NCI-H2029 (cell line): ENCODE measurements around the gene PTPN4.
A peak's percentile ranks its signal among the peaks of the same experiment; 100 is the strongest.
"Not testable (repeated sequence)": the region's sequence is repeated elsewhere in the genome, so short reads cannot be mapped to it uniquely, and the experiment has no call there.

Experiments used
- DNase-seq: peaks from one replicate; lab custom pipeline; 2025; lab: John Stamatoyannopoulos, UW

Gene PTPN4

GRCh38 chr2:119943058-119943457 lies 183.3 kb downstream of the PTPN4 start:
- DNase-seq = no peak

DNA sequence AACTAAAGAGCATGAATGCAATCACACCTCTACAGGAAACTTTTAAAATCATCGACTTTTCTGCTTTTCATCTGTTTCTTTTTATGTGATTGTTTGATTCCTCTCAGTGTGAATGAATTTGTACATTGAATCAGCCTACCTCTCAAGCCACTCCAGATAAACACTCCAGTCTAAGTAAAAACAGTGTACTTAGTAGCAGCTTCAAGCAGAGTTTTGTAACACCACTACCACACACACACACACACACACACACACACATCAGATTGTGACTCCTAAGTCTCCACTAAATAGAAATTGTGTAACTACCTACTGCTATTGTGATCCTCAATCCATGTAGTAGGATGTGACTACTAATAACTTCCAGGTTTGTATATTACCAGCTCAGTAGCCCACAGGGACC lies 187.8 kb downstream of the PTPN4 start:
- no peak for DNase-seq

DNA sequence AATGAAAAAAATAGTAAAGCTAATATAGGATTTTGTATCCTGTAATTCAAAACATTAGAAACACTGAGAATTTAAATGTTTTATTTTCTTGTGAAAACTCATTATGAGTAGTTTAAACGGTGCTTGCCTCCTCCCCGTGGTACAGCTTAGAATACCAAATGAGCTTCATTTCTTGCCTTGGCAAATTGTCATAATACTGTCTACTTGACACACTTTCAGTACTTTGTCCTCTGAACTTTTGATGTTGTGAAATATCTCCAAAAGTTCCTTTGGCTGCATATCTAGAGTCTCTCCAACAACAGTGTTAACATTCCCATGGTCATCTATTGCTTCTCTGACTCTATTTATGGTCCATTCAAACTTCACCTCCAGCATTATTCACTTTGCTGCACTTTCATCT lies 191.2 kb downstream of the PTPN4 start:
- no peak for DNase-seq

GRCh38 chr2:119958670-119959268 lies 199.0 kb downstream of the PTPN4 start:
- DNase-seq = no peak

GRCh38 chr2:119960821-119961220 lies 201.1 kb downstream of the PTPN4 start:
- DNase-seq = no peak

GRCh38 chr2:119981896-119982295 lies 222.2 kb downstream of the PTPN4 start:
- DNase-seq = no peak

- DNase-seq = no peak
These were observed 222.8 kb downstream of the PTPN4 start for GRCh38 chr2:119982506-119982905.

DNA sequence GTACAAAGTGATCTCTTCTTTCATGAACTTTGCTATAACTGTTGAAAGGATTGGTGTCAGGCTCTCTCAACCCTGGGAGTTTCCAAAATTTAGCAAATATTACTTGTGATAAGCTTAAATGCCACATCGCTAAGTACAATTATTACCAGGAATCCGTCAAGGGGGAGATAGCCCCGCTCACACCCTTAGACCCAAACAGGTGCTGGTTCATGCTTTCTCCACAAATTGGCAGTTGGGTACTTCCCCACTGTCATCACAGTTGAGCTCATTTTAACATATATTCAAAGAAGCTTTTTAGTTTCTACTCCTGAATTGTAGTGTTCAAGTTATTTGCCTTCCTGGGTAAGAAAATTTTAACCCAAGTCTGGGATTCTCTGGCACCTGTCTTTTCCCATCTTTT lies 223.4 kb downstream of the PTPN4 start:
- no peak for DNase-seq

- DNase-seq = no peak
These were observed 236.4 kb downstream of the PTPN4 start for GRCh38 chr2:119996148-119996547.

GRCh38 chr2:119996896-119997891 lies 237.5 kb downstream of the PTPN4 start:
- not testable (repeated sequence) for DNase-seq

DNA sequence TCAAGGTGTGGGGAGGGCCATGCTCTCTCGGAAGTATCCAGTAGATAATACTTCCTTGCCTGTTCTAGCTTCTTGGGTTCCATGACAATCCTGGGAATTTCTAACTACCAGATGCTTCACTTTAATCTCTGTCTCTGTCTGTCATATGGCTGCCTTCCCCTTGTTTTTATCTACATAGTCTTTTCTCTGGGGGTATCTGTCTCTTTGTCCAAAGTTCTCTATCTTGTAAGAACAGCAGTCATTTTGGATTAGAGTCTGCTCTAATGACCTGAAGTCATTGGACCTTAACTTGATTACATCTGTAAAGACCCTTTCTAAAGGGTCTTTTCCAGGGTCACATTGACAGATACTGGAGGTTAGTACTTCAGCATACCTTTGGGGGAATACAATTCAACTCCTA lies 241.7 kb downstream of the PTPN4 start:
- no peak for DNase-seq

- no peak for DNase-seq
These were observed 244.5 kb downstream of the PTPN4 start for GRCh38 chr2:120004254-120004653.

- DNase-seq = no peak
These were observed 246.3 kb downstream of the PTPN4 start for GRCh38 chr2:120005834-120006521.

- no peak for DNase-seq
These were observed 248.1 kb downstream of the PTPN4 start for GRCh38 chr2:120007851-120008250.

DNA sequence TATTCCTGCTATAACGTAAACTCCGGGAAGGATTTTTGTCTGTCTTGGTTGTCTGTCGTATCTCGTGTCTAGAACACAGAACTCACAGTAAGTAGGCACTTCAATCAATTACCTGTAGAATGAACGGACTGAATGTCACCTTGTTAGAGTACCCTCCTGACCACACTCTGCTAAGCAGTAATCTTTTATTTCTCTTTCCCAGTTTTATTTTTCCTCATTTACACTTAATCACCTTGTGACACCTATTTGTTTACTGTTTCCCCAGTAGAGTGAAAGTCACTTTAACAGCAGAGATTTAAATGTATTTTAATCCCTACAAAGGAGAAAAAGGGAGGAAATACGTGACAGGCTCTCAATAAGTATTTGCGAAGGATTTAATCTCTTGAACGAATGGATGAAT lies 252.6 kb downstream of the PTPN4 start:
- DNase-seq = peak; percentile 46

DNA sequence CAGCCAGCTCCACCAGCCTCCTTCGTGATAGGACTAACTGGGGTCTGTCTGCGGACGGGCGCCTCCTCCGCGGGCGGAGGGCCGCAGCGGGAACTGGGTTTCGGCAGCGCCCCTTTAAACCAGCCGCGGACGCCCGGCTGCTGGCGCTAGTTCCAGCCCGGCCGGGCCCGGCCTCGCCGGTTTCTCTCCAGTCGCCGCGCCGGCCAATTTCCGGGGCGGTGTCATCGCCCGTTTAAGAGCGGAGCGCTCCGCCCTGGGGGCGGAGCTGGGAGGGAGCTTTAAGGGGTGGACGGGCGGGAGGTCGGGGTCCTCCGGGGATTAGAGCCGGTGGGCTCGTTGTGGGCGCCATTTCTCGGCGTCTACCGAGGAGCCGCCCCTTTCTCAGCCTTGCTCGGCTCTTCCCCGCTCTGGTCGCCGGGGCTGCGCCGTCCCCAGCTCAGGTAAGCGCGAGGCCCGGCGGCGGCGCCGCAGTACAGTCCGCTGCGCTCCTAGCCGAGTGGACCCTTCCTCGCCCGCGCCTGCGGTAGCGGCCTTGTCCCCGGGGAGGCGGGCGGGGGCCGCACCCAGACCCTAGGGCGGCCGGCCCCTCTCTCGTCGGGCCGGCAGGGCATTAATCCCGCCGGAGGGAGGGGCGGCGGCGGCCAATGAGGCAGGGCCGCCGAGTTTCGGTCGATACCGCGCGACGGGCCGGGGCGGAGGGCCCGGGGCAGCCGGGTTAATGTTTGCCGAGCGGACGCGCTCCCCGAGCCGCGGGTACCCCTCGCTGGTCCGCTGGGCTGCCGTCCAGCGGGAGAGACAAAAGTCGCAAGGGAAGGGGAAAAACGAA lies 253.3 kb downstream of the PTPN4 start, which contains the start of gene EPB41L5:
EPB41L5 (plus strand) TSS at position 307 of the 826 bp plus-strand sequence. CDS start 6,008 bp downstream, outside the sequence.
- peak; percentile 92 for DNase-seq

DNA sequence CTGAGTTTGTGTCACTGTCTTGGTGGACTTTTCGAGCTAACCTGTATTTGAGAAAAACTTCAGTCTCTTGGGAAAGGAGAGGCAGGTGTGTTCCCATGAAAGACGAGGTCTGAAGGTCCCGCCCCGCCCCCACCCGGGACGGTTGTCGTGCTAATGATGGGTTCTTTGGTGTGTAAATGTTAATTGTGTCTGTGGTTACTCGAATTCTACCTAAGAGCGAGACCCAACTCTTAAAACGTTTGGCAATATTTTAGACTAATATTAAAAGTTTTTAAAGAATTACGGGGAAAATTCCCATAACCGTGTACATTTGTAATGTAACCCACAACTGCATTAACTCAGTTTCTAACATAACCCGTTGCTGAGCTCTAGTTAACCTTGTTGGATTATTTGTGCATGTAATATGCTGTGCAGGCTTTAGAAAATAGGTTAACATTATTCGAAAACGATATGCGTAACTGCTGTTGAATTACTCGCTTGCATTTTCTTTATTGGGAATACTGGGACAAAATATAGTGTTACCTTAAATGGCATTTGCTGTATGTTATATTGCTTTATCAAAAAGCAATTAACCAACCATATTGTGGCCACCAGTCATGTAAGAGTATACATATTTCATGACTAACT lies 254.0 kb downstream of the PTPN4 start:
- DNase-seq = peak; percentile 30

DNA sequence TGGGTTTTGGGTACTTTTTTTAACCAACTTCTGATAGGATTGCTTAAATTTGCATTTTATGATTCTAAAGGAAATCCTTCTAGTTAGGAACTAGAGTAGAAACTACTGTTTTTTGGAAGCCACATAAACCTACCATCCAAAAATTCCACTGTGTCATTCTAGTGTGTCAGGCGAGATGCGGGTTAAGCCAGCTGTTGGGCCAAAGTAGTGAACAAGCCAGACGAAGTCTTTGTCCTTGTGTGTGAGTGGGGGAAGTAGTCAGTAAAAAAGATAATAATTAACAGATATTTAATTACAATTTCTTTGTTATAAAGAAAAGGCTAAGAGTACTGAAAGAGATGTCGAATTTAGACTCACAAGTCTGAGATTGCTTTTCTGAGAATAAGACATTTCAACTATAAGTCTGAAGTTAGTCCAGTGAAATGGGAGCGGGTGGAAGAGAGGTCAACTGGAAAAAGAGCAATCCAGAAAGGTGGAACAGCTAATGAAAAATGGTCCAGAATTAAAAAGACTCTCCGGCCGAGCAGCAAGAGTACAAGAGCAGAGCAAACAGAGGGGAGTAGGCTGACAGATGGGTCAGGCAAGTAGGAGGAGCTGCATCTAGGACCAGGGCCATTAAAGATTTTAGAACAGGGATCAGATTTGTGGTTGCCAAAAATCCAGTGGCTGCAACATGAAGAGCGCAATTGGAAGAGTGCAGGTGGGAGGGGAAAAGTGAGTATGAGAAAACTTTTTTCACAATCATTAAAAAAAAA lies 254.7 kb downstream of the PTPN4 start:
- no peak for DNase-seq

- no peak for DNase-seq
These were observed 257.1 kb downstream of the PTPN4 start for GRCh38 chr2:120016800-120017199.

DNA sequence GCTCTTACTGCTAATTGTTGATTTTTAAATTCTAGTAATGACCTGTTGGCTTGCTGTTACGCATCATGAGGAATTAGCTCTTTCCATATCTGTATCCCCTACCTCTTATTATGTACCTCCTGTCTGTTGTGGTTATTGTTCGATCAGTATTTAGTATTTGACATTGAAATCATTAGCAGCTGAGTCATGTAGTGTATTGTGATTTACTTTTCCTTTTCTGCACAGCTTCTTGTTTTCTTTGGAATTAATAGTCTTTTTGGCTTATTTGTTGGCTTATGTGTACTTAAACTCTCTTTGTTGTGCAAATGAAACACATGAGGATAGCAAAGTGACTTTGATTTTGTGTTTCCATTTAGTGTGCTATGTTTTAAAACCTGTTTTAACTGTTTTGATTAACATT lies 257.5 kb downstream of the PTPN4 start:
- DNase-seq = no peak
